GM19397 (cell line): ENCODE results near the gene KRT71.
"Not testable (repeated sequence)": the region's sequence is repeated elsewhere in the genome, so short reads cannot be mapped to it uniquely, and the experiment has no call there.

ENCODE experiments used
- ATAC-seq: cut with Tn5 transposase; IDR thresholded peaks from one replicate; pipeline ENCODE4 v1.9.1; 2021; ENCODE audit warnings: mild to moderate bottlenecking, moderate library complexity; ENCODE audit not compliant: unreplicated experiment

The KRT71 gene

GRCh38 chr12:52522346-52523011 is 30.5 kb downstream of the KRT71 start:
- ATAC-seq = no peak

- ATAC-seq = no peak
Observed at GRCh38 chr12:52521568-52522266, 31.2 kb downstream of the KRT71 start.

GRCh38 chr12:52521175-52521567 is 31.8 kb downstream of the KRT71 start:
- ATAC-seq = no peak

GRCh38 chr12:52519826-52520662 is 32.9 kb downstream of the KRT71 start, which contains the start of gene KRT5:
TSS of gene KRT5 (minus strand) at chr12:52520394. CDS start at chr12:52520296, 98 bp downstream.
- no peak for ATAC-seq

DNA sequence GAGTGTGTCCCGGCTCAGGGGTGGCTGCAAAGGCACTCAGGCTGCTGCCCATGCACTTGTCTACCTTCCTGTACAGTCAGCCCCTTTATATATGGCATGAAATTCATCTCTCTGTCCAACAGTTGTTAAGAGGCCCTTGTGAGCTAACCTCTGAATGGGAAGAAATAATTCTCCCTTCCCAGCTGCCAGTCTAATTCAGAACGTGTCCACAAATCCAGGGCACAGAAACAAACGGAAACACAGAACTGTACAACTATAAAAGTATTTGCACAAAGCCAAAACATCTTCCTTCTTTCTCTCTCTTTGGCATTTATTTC is 33.6 kb downstream of the KRT71 start:
- ATAC-seq = no peak

- ATAC-seq = no peak
Observed at GRCh38 chr12:52518574-52519386, 34.2 kb downstream of the KRT71 start.

DNA sequence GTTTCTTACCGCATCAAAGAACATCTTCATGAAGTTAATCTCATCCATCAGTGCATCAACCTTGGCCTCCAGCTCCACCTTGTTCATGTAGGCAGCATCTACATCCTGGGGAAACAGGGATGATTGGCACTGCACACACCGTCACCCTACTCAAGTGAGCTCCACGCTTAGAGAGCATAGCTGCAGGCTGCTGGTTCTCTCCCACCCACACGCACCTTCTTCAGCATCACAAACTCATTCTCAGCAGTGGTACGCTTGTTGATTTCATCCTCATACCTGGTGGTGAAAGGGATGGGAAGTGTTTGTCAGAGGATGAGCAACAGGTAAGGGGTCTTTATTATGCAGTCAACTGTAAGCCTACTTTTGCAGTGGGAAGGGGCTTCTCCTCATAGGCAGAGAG is 35.1 kb downstream of the KRT71 start:
- no peak for ATAC-seq

DNA sequence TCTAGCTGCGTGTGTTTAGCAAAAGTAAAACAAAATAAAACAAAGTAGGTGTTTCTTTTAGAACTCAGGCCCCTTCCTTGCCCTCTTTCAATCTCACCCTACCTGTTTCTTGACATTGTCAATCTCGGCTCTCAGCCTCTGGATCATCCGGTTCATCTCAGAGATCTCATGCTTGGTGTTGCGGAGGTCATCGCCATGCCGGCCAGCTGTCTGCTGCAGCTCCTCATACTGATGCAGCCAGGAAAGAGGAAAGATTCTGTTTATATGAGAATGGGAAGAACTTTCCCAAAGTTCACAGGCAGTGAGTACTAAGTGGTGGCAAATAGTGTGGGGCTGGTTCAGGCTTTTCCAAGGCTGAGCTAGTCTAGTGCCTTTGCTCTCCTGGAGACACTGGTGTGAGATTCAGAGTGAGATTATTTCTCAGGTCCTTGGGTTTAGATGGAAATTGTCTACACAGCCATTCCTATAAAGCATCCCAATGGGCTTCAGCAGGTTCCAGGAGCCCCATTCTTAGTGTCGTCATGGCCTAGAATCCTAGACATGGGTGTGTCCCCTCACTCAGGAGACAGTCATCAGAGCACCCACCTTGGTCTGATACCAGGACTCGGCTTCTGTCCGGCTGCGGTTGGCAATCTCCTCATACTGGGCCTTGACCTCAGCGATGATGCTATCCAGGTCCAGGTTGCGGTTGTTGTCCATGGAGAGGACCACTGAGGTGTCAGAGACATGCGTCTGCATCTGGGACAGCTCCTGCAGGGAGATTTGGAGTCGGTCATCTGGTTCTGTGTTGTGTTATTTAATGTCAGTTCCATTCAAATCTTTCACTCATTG is 35.7 kb downstream of the KRT71 start:
- ATAC-seq = no peak

DNA sequence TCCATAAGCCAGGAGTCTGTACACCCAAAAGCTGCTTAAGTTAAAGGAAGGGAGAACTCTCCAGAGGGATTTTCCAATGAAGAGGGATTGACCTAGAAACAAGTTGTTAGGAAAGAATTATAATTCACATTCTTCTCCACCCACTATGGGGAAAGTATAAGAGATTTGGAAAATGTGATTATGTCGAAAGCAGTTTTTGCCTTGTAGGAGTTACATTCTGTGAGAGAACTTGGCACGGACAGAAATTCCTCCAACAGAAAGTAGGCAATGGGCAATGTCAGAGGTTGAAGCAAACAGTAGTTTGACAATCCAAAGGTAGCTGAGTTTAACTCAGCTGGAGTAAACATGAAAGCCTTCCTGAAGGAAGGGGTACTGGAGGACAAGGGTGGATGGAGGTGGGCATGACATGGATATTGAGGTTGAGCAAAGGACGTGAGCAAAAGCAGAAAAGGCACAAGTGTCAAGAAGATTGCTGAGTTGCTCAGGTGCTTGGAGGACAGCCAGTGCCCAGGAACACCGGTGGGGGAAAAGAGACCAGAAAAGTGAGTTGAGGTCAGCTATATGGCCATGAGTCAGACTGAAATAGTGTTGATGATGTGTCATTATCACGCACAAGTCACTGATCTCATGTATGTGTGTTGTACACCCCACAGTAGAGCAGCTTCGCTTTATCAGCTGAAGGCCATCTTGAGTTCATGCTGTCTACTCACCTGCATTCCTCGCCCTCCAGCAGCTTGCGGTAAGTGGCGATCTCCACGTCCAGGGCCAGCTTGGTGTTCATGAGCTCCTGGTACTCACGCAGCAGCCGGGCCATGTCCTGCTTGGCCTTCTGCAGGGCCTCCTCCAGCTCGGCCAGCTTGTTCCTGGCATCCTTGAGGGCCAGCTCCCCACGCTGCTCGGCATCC is 36.8 kb downstream of the KRT71 start:
- ATAC-seq = no peak

GRCh38 chr12:52515319-52515646 is 37.7 kb downstream of the KRT71 start:
- no peak for ATAC-seq

- no peak for ATAC-seq
Observed at GRCh38 chr12:52514471-52515318, 38.2 kb downstream of the KRT71 start.

GRCh38 chr12:52513736-52514135 is 39.2 kb downstream of the KRT71 start:
- no peak for ATAC-seq

DNA sequence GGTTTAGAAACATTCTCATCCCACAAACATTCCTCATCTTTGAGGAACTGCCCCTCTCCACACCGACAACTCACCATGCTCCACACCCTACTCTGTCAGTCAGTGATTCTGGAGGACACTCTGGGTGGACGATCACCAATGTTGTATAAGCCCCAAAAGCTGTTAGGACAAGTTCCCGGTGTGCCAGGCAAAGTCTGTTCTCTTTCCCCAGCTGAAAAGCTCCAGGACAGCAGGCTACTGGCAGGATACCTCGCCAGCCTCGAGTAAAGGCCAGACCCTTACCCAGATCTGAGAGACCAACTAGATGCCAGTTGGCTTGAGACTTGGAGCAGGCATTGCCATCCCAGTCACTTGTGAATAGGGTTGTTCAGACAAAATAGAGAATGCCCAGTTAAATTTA is 44.7 kb downstream of the KRT71 start:
- ATAC-seq = no peak

- no peak for ATAC-seq
Observed at GRCh38 chr12:52506858-52507715, 45.9 kb downstream of the KRT71 start.

DNA sequence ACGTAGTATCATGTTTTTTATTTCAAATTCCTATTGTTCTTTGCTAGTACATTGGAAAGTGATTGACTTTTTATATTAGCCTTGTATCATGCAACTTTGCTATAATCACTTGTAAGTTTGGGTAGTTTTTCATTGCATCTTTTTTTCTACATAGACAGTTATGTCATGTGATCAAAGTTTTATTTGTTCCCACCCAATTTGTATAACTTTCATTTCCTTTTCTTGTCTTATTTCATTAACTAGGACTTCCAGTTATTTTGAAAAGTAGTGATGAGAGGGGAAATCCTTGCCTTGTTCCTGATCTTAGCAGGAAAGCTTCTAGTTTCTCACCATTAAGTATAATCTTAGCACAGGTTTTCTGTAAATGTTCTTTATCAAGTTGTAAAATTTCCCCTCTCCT is 50.1 kb downstream of the KRT71 start:
- no peak for ATAC-seq

DNA sequence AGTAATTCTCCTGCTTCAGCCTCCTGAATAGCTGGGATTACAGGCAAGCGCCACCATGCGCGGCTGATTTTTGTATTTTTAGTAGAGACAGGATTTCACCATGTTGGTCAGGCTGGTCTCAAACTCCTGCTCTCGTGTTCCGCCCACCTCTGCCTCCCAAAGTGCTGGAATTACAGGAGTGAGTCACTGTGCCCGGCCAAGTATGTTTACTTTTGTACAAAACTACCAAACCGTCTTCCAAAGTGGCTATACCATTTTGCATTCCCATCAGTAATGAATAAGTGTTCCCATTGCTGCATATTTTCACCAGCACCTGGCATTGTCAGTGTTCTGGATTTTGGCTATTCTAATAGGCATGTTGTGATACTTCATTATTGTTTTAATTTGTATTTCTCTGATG is 51.5 kb downstream of the KRT71 start:
- ATAC-seq = no peak

- not testable (repeated sequence) for ATAC-seq
Observed at GRCh38 chr12:52500574-52500973, 52.4 kb downstream of the KRT71 start.
